HepG2 (cell line): ENCODE results near the gene TTN. TPM values are rescaled to one million over a fixed set of nuclear protein-coding genes. Genes with fewer than 3 reads are reported as not detected.

ENCODE experiments used
- CENPX ChIP-seq: sonication (generic); formaldehyde crosslinking; IDR thresholded peaks from 2 replicates; pipeline ENCODE4 v1.9.0; 2021; ENCODE audit warnings: mild to moderate bottlenecking, missing genetic modification reagents, moderate library complexity
- GABPA ChIP-seq, 2 experiments: IDR thresholded peaks; 2 replicates each; pipeline ENCODE4 v1.6.1; 2011 to 2016; ENCODE audit warnings: low read depth in 2 of 2, low read length in 1 of 2, missing biosample characterization in 1 of 2, missing genetic modification characterization in 1 of 2
- HOXA3 ChIP-seq: sonication (generic); formaldehyde crosslinking; IDR thresholded peaks from 2 replicates; pipeline ENCODE4 v1.5.0; 2020; ENCODE audit warnings: missing genetic modification reagents
- RORA ChIP-seq: sonication (generic); formaldehyde crosslinking; IDR thresholded peaks from 2 replicates; pipeline ENCODE4 v1.5.0; 2020; ENCODE audit warnings: mild to moderate bottlenecking, missing genetic modification reagents, moderate library complexity
- SP2 ChIP-seq: sonication (generic); formaldehyde crosslinking; IDR thresholded peaks from 2 replicates; pipeline ENCODE4 v1.5.1; 2020; ENCODE audit warnings: mild to moderate bottlenecking, missing genetic modification reagents
- ZMYM3 ChIP-seq: sonication (generic); formaldehyde crosslinking; IDR thresholded peaks from 2 replicates; pipeline ENCODE4 v1.5.1; 2020; ENCODE audit warnings: mild to moderate bottlenecking, missing genetic modification reagents
- ZNF550 ChIP-seq: sonication (generic); formaldehyde crosslinking; IDR thresholded peaks from 2 replicates; pipeline ENCODE4 v1.4.0; 2020; ENCODE audit warnings: mild to moderate bottlenecking, missing genetic modification reagents, borderline replicate concordance
- ZNF672 ChIP-seq: sonication (generic); formaldehyde crosslinking; IDR thresholded peaks from 2 replicates; pipeline ENCODE4 v1.8.1; 2022; ENCODE audit warnings: missing genetic modification reagents
- polyA plus RNA-seq, 8 experiments: library from polyadenylated mRNA; depleted of rRNA in 3 of 8; stranded (reverse) in 7 of 8; unstranded in 1 of 8; fragments of >200 nt; fragmentation: Illumina TruSeq in 4 of 8; extraction: Trizol in 4 of 8; gene quantifications; 2 replicates each; pipeline versions ENCODE4 v1.2.1 to v1.2.3, GENCODE V29; 2011 to 2016; ENCODE audit warnings: low read depth in 4 of 8, missing spikeins in 1 of 8, mixed read lengths in 1 of 8; ENCODE audit not compliant: insufficient read depth in 1 of 8
- total RNA-seq, 5 experiments: library from RNA; depleted of rRNA; stranded (reverse); fragments of >200 nt; fragmentation: Illumina TruSeq; extraction: Trizol; gene quantifications; 2 replicates each; pipeline ENCODE4 v1.2.3, GENCODE V29; 2016; ENCODE audit warnings: low read depth in 1 of 5
- TF ChIP-seq, protein P1 (sequence below): IDR thresholded peaks from 2 replicates; pipeline ENCODE4 v1.6.1; 2016; ENCODE audit warnings: missing biosample characterization, missing genetic modification reagents, low read depth
- TF ChIP-seq, protein P2 (sequence below): sonication (generic); formaldehyde crosslinking; IDR thresholded peaks from 2 replicates; pipeline ENCODE4 v1.4.0; 2020; ENCODE audit warnings: mild to moderate bottlenecking, missing genetic modification reagents
- TF ChIP-seq, protein P3 (sequence below): sonication (generic); formaldehyde crosslinking; IDR thresholded peaks from 2 replicates; pipeline ENCODE4 v1.4.0; 2020; ENCODE audit warnings: missing genetic modification reagents, mild to moderate bottlenecking, borderline replicate concordance
- TF ChIP-seq, protein P4 (sequence below): IDR thresholded peaks from 2 replicates; pipeline ENCODE4 v1.6.1; 2016; ENCODE audit warnings: low read depth, missing genetic modification reagents, missing compliant biosample characterization
- TF ChIP-seq, protein P5 (sequence below): sonication (generic); formaldehyde crosslinking; IDR thresholded peaks from 2 replicates; pipeline ENCODE4 v1.5.1; 2020; ENCODE audit warnings: missing genetic modification reagents, mild to moderate bottlenecking, borderline replicate concordance

TTN gene
- total and polyA plus RNA-seq, 2 of the 13 experiments (the other 11 are each of a cell fraction or from before 2014, with no cell fraction given) = under 0.01 TPM

DNA sequence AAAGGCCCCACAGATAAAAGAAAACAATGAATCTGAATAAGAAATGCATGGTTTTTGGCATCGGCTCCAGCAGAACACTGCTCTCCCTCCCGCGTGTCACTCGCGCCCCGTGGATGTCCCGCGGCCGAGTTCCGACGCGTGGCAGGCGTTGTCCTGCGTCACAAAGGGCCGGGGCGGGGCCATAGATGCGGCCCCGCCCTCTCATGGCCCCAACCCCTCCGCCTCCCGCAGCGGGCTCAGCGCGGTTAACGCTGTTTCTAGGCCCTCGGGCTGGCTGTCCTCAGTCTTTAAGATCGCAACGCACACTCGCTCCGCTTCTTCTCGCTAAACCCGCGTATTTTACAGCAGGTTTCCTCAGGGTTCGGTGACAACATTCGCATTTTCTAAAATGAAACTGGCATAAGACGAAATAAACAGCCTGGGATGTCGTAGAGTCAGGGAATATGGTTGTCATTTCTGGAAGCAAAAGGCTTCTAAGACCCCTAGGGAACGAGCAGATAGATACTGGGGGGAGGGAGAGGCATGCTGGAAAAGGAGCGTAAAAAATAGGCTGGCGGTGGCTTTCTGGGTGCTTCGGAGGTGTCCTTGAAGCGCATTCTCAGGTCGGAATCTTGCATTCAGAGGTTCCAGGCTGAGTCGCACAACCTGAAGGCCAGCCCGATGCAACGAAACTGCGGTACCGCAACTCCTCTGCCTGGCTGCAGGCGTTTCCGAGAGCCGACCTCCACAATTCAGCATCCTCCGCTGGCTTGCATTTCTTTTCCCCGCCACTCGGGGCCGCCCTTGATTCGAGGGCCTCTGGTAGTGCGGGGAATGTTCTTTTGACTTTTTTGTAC lies 328.6 kb downstream of the TTN start, which contains the start of gene FKBP7 (continued):
- TF ChIP-seq, protein P1, sequence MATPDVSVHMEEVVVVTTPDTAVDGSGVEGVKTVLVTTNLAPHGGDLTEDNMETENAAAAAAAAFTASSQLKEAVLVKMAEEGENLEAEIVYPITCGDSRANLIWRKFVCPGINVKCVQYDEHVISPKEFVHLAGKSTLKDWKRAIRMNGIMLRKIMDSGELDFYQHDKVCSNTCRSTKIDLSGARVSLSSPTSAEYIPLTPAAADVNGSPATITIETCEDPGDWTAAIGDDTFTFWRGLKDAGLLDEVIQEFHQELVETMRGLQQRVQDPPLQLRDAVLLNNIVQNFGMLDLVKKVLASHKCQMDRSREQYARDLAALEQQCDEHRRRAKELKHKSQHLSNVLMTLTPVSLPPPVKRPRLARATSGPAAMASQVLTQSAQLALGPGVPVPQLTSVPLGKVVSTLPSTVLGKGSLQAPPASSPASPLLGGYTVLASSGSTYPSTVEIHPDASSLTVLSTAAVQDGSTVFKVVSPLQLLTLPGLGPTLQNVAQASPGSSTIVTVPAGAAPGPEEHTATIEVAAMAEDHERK (CRISPR knock-in tag) = no peak
- TF ChIP-seq RORA (CRISPR knock-in tag) (no peak), ZNF550 (CRISPR knock-in tag) (no peak; the same call in 1 of the 2 replicates), HOXA3 (peak; percentile 87), SP2 (CRISPR knock-in tag) (no peak), ZMYM3 (CRISPR knock-in tag) (no peak; the same call in 1 of the 2 replicates), ZNF672 (no peak), CENPX (CRISPR knock-in tag) (no peak), GABPA (IDR thresholded peaks at IDR 0.05; ENCODE audit: low read depth, low read length) (no peak), GABPA (CRISPR knock-in tag; IDR thresholded peaks at IDR 0.05; ENCODE audit: low read depth) (0 out of 2 replicates have a peak, but pooled peaks have one; percentile 28)
- TF ChIP-seq, protein P2, sequence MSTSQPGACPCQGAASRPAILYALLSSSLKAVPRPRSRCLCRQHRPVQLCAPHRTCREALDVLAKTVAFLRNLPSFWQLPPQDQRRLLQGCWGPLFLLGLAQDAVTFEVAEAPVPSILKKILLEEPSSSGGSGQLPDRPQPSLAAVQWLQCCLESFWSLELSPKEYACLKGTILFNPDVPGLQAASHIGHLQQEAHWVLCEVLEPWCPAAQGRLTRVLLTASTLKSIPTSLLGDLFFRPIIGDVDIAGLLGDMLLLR = peak; percentile 26
- TF ChIP-seq, protein P3, sequence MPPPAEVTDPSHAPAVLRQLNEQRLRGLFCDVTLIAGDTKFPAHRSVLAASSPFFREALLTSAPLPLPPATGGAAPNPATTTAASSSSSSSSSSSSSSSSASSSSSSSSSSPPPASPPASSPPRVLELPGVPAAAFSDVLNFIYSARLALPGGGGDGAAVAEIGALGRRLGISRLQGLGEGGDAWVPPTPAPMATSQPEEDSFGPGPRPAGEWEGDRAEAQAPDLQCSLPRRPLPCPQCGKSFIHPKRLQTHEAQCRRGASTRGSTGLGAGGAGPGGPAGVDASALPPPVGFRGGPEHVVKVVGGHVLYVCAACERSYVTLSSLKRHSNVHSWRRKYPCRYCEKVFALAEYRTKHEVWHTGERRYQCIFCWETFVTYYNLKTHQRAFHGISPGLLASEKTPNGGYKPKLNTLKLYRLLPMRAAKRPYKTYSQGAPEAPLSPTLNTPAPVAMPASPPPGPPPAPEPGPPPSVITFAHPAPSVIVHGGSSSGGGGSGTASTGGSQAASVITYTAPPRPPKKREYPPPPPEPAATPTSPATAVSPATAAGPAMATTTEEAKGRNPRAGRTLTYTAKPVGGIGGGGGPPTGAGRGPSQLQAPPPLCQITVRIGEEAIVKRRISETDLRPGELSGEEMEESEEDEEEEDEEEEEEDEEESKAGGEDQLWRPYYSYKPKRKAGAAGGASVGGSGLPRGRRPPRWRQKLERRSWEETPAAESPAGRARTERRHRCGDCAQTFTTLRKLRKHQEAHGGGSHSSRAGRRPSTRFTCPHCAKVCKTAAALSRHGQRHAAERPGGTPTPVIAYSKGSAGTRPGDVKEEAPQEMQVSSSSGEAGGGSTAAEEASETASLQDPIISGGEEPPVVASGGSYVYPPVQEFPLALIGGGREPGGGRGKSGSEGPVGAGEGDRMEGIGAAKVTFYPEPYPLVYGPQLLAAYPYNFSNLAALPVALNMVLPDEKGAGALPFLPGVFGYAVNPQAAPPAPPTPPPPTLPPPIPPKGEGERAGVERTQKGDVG (CRISPR knock-in tag) = 0 out of 2 replicates have a peak, but pooled peaks have one; percentile 21
- TF ChIP-seq, protein P4, sequence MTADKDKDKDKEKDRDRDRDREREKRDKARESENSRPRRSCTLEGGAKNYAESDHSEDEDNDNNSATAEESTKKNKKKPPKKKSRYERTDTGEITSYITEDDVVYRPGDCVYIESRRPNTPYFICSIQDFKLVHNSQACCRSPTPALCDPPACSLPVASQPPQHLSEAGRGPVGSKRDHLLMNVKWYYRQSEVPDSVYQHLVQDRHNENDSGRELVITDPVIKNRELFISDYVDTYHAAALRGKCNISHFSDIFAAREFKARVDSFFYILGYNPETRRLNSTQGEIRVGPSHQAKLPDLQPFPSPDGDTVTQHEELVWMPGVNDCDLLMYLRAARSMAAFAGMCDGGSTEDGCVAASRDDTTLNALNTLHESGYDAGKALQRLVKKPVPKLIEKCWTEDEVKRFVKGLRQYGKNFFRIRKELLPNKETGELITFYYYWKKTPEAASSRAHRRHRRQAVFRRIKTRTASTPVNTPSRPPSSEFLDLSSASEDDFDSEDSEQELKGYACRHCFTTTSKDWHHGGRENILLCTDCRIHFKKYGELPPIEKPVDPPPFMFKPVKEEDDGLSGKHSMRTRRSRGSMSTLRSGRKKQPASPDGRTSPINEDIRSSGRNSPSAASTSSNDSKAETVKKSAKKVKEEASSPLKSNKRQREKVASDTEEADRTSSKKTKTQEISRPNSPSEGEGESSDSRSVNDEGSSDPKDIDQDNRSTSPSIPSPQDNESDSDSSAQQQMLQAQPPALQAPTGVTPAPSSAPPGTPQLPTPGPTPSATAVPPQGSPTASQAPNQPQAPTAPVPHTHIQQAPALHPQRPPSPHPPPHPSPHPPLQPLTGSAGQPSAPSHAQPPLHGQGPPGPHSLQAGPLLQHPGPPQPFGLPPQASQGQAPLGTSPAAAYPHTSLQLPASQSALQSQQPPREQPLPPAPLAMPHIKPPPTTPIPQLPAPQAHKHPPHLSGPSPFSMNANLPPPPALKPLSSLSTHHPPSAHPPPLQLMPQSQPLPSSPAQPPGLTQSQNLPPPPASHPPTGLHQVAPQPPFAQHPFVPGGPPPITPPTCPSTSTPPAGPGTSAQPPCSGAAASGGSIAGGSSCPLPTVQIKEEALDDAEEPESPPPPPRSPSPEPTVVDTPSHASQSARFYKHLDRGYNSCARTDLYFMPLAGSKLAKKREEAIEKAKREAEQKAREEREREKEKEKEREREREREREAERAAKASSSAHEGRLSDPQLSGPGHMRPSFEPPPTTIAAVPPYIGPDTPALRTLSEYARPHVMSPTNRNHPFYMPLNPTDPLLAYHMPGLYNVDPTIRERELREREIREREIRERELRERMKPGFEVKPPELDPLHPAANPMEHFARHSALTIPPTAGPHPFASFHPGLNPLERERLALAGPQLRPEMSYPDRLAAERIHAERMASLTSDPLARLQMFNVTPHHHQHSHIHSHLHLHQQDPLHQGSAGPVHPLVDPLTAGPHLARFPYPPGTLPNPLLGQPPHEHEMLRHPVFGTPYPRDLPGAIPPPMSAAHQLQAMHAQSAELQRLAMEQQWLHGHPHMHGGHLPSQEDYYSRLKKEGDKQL = 0 out of 2 replicates have a peak, but pooled peaks have one; percentile 35
- TF ChIP-seq, protein P5, sequence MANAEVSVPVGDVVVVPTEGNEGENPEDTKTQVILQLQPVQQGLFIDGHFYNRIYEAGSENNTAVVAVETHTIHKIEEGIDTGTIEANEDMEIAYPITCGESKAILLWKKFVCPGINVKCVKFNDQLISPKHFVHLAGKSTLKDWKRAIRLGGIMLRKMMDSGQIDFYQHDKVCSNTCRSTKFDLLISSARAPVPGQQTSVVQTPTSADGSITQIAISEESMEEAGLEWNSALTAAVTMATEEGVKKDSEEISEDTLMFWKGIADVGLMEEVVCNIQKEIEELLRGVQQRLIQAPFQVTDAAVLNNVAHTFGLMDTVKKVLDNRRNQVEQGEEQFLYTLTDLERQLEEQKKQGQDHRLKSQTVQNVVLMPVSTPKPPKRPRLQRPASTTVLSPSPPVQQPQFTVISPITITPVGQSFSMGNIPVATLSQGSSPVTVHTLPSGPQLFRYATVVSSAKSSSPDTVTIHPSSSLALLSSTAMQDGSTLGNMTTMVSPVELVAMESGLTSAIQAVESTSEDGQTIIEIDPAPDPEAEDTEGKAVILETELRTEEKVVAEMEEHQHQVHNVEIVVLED (CRISPR knock-in tag) = peak; percentile 75
